Mucosa of stomach (tissue), 1 donor: ENCODE results near the gene KAT7.
"Not testable (repeated sequence)": the region's sequence is repeated elsewhere in the genome, so short reads cannot be mapped to it uniquely, and the experiment has no call there.

Source experiments
- H3K27me3 ChIP-seq: one replicate; pipeline ENCODE4 v1.7.0; 2013; ENCODE audit warnings: mild to moderate bottlenecking, low read length; ENCODE audit not compliant: control insufficient read depth, insufficient read depth
- H3K36me3 ChIP-seq: one replicate; pipeline ENCODE4 v1.7.0; 2013; ENCODE audit warnings: low read length; ENCODE audit not compliant: control insufficient read depth, insufficient read depth
- H3K4me1 ChIP-seq: one replicate; pipeline ENCODE4 v1.7.0; 2013; ENCODE audit warnings: mild to moderate bottlenecking, low read length; ENCODE audit not compliant: control insufficient read depth, insufficient read depth
- H3K4me3 ChIP-seq: one replicate; pipeline ENCODE4 v1.7.0; 2013; ENCODE audit warnings: low read length
- H3K9ac ChIP-seq: one replicate; pipeline ENCODE4 v1.7.0; 2013; ENCODE audit warnings: mild to moderate bottlenecking, low read length, moderate library complexity
- H3K9me3 ChIP-seq: one replicate; pipeline ENCODE4 v1.7.0; 2013; ENCODE audit warnings: mild to moderate bottlenecking, low read length, moderate library complexity; ENCODE audit not compliant: control insufficient read depth
- donor health status: Pancreatic carcinoma.

Gene KAT7

GRCh38 chr17:49821916-49822315, 33.4 kb downstream of the KAT7 start:
- Histone ChIP-seq H3K9me3 (no peaks in the 10 kb centered on the region), H3K9ac (no peak overlapping the region), H3K4me1 (no peaks in the 10 kb centered on the region), H3K27me3 (no peaks in the 10 kb centered on the region), H3K4me3 (no peak overlapping the region), H3K36me3 (peaks cover 3% of the 10 kb centered on the region)

GRCh38 chr17:49822829-49823228, 34.3 kb downstream of the KAT7 start:
- H3K9me3 ChIP-seq, result no peaks in the 10 kb centered on the region
- H3K27me3 ChIP-seq, result no peaks in the 10 kb centered on the region
- peaks cover 3% of the 10 kb centered on the region for H3K36me3 ChIP-seq
- H3K4me3 ChIP-seq, result no peak overlapping the region
- no peaks in the 10 kb centered on the region for H3K4me1 ChIP-seq
- H3K9ac ChIP-seq, result no peak overlapping the region

- Histone ChIP-seq H3K9me3 (no peaks in the 10 kb centered on the region), H3K27me3 (no peaks in the 10 kb centered on the region), H3K4me1 (no peaks in the 10 kb centered on the region), H3K4me3 (no peak overlapping the region), H3K9ac (no peak overlapping the region), H3K36me3 (peaks cover 3% of the 10 kb centered on the region)
Measured at GRCh38 chr17:49823614-49824013, 35.1 kb downstream of the KAT7 start.

GRCh38 chr17:49825645-49826044, 37.2 kb downstream of the KAT7 start:
- H3K4me1 ChIP-seq, result no peaks in the 10 kb centered on the region
- H3K9ac ChIP-seq, result no peak overlapping the region
- H3K36me3 ChIP-seq, result peaks cover 3% of the 10 kb centered on the region
- no peaks in the 10 kb centered on the region for H3K9me3 ChIP-seq
- H3K27me3 ChIP-seq, result no peaks in the 10 kb centered on the region
- no peak overlapping the region for H3K4me3 ChIP-seq

GRCh38 chr17:49828325-49828724, 39.8 kb downstream of the KAT7 start:
- H3K9ac ChIP-seq, H3K9me3 ChIP-seq, H3K4me3 ChIP-seq, H3K4me1 ChIP-seq, H3K36me3 ChIP-seq, H3K27me3 ChIP-seq: not testable (repeated sequence)

GRCh38 chr17:49829026-49829425, 40.5 kb downstream of the KAT7 start:
- no peak overlapping the region for H3K9ac ChIP-seq
- no peaks in the 10 kb centered on the region for H3K27me3 ChIP-seq
- H3K4me3 ChIP-seq, result no peak overlapping the region
- H3K9me3 ChIP-seq, result no peaks in the 10 kb centered on the region
- no peaks in the 10 kb centered on the region for H3K36me3 ChIP-seq
- no peaks in the 10 kb centered on the region for H3K4me1 ChIP-seq

GRCh38 chr17:49830605-49831004, 42.1 kb downstream of the KAT7 start:
- Histone ChIP-seq H3K36me3 (no peaks in the 10 kb centered on the region), H3K4me1 (peaks cover 3% of the 10 kb centered on the region), H3K9ac (no peak overlapping the region), H3K27me3 (no peaks in the 10 kb centered on the region), H3K4me3 (no peak overlapping the region), H3K9me3 (no peaks in the 10 kb centered on the region)

GRCh38 chr17:49832840-49833599, 44.5 kb downstream of the KAT7 start:
- H3K9me3 ChIP-seq, result no peaks in the 10 kb centered on the region
- peaks cover 5% of the 10 kb centered on the region for H3K4me1 ChIP-seq
- no peaks in the 10 kb centered on the region for H3K36me3 ChIP-seq
- no peak overlapping the region for H3K4me3 ChIP-seq
- no peaks in the 10 kb centered on the region for H3K27me3 ChIP-seq
- no peak overlapping the region for H3K9ac ChIP-seq

GRCh38 chr17:49834118-49834743, 45.8 kb downstream of the KAT7 start:
- Histone ChIP-seq H3K9me3 (no peaks in the 10 kb centered on the region), H3K9ac (no peak overlapping the region), H3K36me3 (no peaks in the 10 kb centered on the region), H3K27me3 (no peaks in the 10 kb centered on the region), H3K4me1 (peaks cover 5% of the 10 kb centered on the region), H3K4me3 (no peak overlapping the region)

- Histone ChIP-seq H3K27me3 (no peaks in the 10 kb centered on the region), H3K4me3 (no peak overlapping the region), H3K36me3 (no peaks in the 10 kb centered on the region), H3K9me3 (no peaks in the 10 kb centered on the region), H3K4me1 (peaks cover 5% of the 10 kb centered on the region), H3K9ac (no peak overlapping the region)
Measured at GRCh38 chr17:49835472-49835871, 47.0 kb downstream of the KAT7 start.

- Histone ChIP-seq H3K36me3 (no peaks in the 10 kb centered on the region), H3K9ac (no peak overlapping the region), H3K9me3 (no peaks in the 10 kb centered on the region), H3K4me3 (no peak overlapping the region), H3K27me3 (no peaks in the 10 kb centered on the region), H3K4me1 (peaks cover 5% of the 10 kb centered on the region)
Measured at GRCh38 chr17:49836111-49837030, 47.9 kb downstream of the KAT7 start.

GRCh38 chr17:49839455-49839854, 51.0 kb downstream of the KAT7 start:
- Histone ChIP-seq H3K4me1 (peaks cover 5% of the 10 kb centered on the region), H3K27me3 (no peaks in the 10 kb centered on the region), H3K4me3 (no peak overlapping the region), H3K9ac (no peak overlapping the region), H3K36me3 (no peaks in the 10 kb centered on the region), H3K9me3 (no peaks in the 10 kb centered on the region)
